Karpas-422 (cell line): ENCODE data around the gene S100A9. TPM values are rescaled to one million over a fixed set of nuclear protein-coding genes. Genes with fewer than 3 reads are reported as not detected.
"Not testable (repeated sequence)": the region's sequence is repeated elsewhere in the genome, so short reads cannot be mapped to it uniquely, and the experiment has no call there.

ENCODE experiments used
- DNase-seq: peaks from one replicate; pipeline ENCODE4 v3.0.0-alpha.2; 2015
- H2AFZ ChIP-seq: fragments of 200-600 bp; sonication (generic); 2 replicates; pipeline ENCODE4 v1.6.1; 2014; ENCODE audit warnings: antibody characterized with exemption, low read length, mixed read lengths
- H3K27ac ChIP-seq: fragments of 200-600 bp; sonication (generic); 2 replicates; pipeline ENCODE4 v1.5.1; 2014; ENCODE audit warnings: mild to moderate bottlenecking, low read length, moderate library complexity
- H3K27me3 ChIP-seq: fragments of 200-600 bp; sonication (generic); 2 replicates; pipeline ENCODE4 v1.6.1; 2014; ENCODE audit warnings: low read length, mixed read lengths
- H3K36me3 ChIP-seq: fragments of 200-600 bp; sonication (generic); 2 replicates; pipeline ENCODE4 v1.6.1; 2014; ENCODE audit warnings: low read length, mixed read lengths; ENCODE audit not compliant: insufficient read depth
- H3K4me1 ChIP-seq: fragments of 200-600 bp; sonication (generic); 2 replicates; pipeline ENCODE4 v1.6.1; 2014; ENCODE audit warnings: mild to moderate bottlenecking, low read length, mixed read lengths
- H3K4me2 ChIP-seq: fragments of 200-600 bp; sonication (generic); 2 replicates; pipeline ENCODE4 v1.6.1; 2014; ENCODE audit warnings: low read length, low read depth, mild to moderate bottlenecking; ENCODE audit not compliant: poor library complexity, severe bottlenecking
- H3K4me3 ChIP-seq: fragments of 200-600 bp; sonication (generic); 2 replicates; pipeline ENCODE4 v1.5.1; 2014; ENCODE audit warnings: mild to moderate bottlenecking, antibody characterized with exemption, low read length, mixed read lengths
- H3K79me2 ChIP-seq: fragments of 200-600 bp; sonication (generic); 2 replicates; pipeline ENCODE4 v1.6.1; 2014; ENCODE audit warnings: mild to moderate bottlenecking, low read length, mixed read lengths
- H3K9ac ChIP-seq: fragments of 200-600 bp; sonication (generic); 2 replicates; pipeline ENCODE4 v1.6.0; 2014; ENCODE audit warnings: low read length
- H3K9me2 ChIP-seq: fragments of 200-600 bp; sonication (generic), shearing (Covaris generic); replicated peaks from 2 replicates; pipeline ENCODE4 v1.6.0; 2014; ENCODE audit warnings: mild to moderate bottlenecking, low read length, moderate library complexity; ENCODE audit not compliant: insufficient read depth
- H3K9me3 ChIP-seq: fragments of 300-700, 200-600 bp; sonication (generic); 2 replicates; pipeline ENCODE4 v1.6.1; 2014; ENCODE audit warnings: low read length, mixed read lengths
- H4K20me1 ChIP-seq: fragments of 200-600 bp; sonication (generic); 2 replicates; pipeline ENCODE4 v1.6.1; 2014; ENCODE audit warnings: mild to moderate bottlenecking, antibody characterized with exemption, low read length, low read depth; ENCODE audit not compliant: insufficient read depth
- small RNA-seq: library from RNA; depleted of rRNA; stranded (forward); fragments of <200 nt; gene quantifications from one replicate; pipeline ENCODE3, GENCODE V24; 2014
- total RNA-seq: library from RNA; depleted of rRNA; stranded (reverse); fragments of >200 nt; shearing (Covaris generic); gene quantifications from 2 replicates; pipeline ENCODE4 v1.2.3, GENCODE V29; 2014; ENCODE audit warnings: low replicate concordance; rRNA removed

S100A9 gene
- total RNA-seq, 1 experiment from 2014 or later: not detected

GRCh38 chr1:153405825-153406599, 48.4 kb downstream of the S100A9 start:
- H3K36me3 ChIP-seq, H4K20me1 ChIP-seq, H3K27ac ChIP-seq, H3K9ac ChIP-seq, H3K4me3 ChIP-seq, H3K4me2 ChIP-seq, DNase-seq, H3K4me1 ChIP-seq, H3K27me3 ChIP-seq, H2AFZ ChIP-seq, H3K79me2 ChIP-seq, H3K9me3 ChIP-seq, H3K9me2 ChIP-seq: not testable (repeated sequence)

- not testable (repeated sequence) for H3K79me2 ChIP-seq, H3K27ac ChIP-seq, H3K27me3 ChIP-seq, H3K4me2 ChIP-seq, H3K4me3 ChIP-seq, DNase-seq, H3K9me2 ChIP-seq, H3K9ac ChIP-seq, H3K4me1 ChIP-seq, H4K20me1 ChIP-seq, H3K36me3 ChIP-seq, H3K9me3 ChIP-seq, H2AFZ ChIP-seq
These were observed 49.6 kb downstream of the S100A9 start for GRCh38 chr1:153407274-153407673.

Small RNA genes lying within 50 kb of the gene (small RNA-seq; reads per million reads assigned to genes)
- gene RNU6-160P (not detected), gene S100A15A (not detected)

Other genes starting within 250 kb of the S100A9 start
- gene SPRR2F, start 244.3 kb upstream of the S100A9 start, total RNA-seq: not detected in 2 replicates
- gene SPRR2G, start 207.0 kb upstream of the S100A9 start, total RNA-seq: not detected in 2 replicates
- gene LELP1, start 154.4 kb upstream of the S100A9 start, total RNA-seq: not detected in 2 replicates
- not detected in 2 replicates for gene PRR9, start 140.3 kb upstream of the S100A9 start, total RNA-seq
- not detected in 2 replicates for gene LORICRIN, start 98.2 kb upstream of the S100A9 start, total RNA-seq
- gene PGLYRP3, start 44.9 kb upstream of the S100A9 start, total RNA-seq: not detected in 2 replicates
- gene PGLYRP4, start 9.0 kb upstream of the S100A9 start, total RNA-seq: not detected in 2 replicates
- gene S100A12, start 17.8 kb downstream of the S100A9 start, total RNA-seq: not detected in 2 replicates
- not detected in 2 replicates for gene S100A8, start 33.2 kb downstream of the S100A9 start, total RNA-seq
- gene S100A7A, start 58.7 kb downstream of the S100A9 start, total RNA-seq: not detected in 2 replicates
- gene S100A7, start 102.8 kb downstream of the S100A9 start, total RNA-seq: not detected in 2 replicates
- gene S100A6, start 178.1 kb downstream of the S100A9 start, total RNA-seq: 26.8 and 43.3 TPM in 2 replicates
- gene S100A5, start 183.1 kb downstream of the S100A9 start, total RNA-seq: not detected in 2 replicates
- 1.2 TPM in 1 of 2 replicates, not detected in the other for gene S100A4, start 188.0 kb downstream of the S100A9 start, total RNA-seq
- gene S100A3, start 191.4 kb downstream of the S100A9 start, total RNA-seq: not detected in 2 replicates
- not detected in 2 replicates for gene S100A2, start 208.0 kb downstream of the S100A9 start, total RNA-seq